GM06990 (cell line): ENCODE measurements around the gene PSME2.

ENCODE experiments used
- DNase-seq: peaks from one replicate; pipeline ENCODE4 v3.0.0-alpha.2; 2011; ENCODE audit not compliant: insufficient read length; ENCODE audit errors: extremely low read depth
- H3K27me3 ChIP-seq: replicated peaks from 2 replicates; pipeline ENCODE4 v1.6.0; 2011; ENCODE audit warnings: low read length; ENCODE audit not compliant: control insufficient read depth, insufficient read depth
- H3K36me3 ChIP-seq: 2 replicates; pipeline ENCODE4 v1.5.1; 2011; ENCODE audit warnings: low read length; ENCODE audit not compliant: control insufficient read depth, insufficient read depth
- H3K4me3 ChIP-seq: replicated peaks from 2 replicates; pipeline ENCODE4 v1.5.1; 2011; ENCODE audit warnings: low read depth, mild to moderate bottlenecking, control low read depth, low read length
- TF ChIP-seq, protein P1 (sequence below): IDR thresholded peaks from 2 replicates; pipeline ENCODE4 v1.5.1; 2011; ENCODE audit warnings: low read length, control low read depth, mild to moderate bottlenecking, inconsistent platforms; ENCODE audit not compliant: insufficient read depth, poor library complexity, severe bottlenecking

The PSME2 gene

DNA sequence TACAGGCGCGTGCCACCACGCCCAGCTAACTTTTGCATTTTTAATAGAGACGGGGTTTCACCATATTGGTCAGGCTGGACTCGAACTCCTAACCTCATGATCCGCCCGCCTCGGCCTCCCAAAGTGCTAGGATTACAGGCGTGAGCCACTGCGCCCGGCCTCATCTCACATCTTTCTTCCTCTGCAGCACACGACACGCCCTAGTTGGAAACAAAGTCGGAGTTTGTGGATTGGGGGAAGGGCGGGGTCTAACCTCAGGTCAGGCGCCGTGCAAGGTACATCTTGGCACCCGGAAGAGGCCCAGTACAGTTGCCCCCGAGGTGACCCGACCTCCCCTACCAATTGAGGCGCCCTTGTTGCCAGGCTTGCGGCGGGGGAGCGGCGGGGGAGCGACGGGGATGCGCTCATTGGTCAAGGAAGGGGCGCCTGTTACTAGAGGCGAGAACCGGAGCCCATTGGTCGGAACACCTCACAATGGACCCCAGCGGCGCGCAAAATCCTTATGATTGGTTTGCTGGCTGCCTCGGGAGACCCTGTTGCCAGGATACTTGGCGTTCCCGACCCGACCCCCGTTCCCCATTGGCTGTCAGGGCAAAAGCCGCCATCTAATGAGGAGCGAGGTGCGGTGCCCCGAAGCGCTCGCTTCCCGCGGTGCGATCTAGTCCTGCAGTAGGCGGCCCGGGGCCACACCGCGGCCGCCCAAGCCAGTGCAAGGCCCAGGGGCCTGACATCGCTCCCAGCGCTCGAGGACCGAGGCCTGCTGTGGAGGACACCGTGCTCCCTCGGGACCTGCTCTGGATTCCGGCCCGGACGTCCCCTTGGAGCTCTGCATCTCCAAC is 25.2 kb upstream of the PSME2 start, which contains the start of gene REC8:
TSS of gene REC8 (plus strand) at position 659 of the 839 bp plus-strand sequence. CDS start 473 bp downstream, outside the sequence.
- no peaks in the 10 kb centered on the region for H3K27me3 ChIP-seq
- DNase-seq: peak; percentile 95
- H3K36me3 ChIP-seq: peaks cover 22% of the 10 kb centered on the region
- H3K4me3 ChIP-seq: peak within 1 kb of the TSS; percentile 68
- TF ChIP-seq, protein P1, sequence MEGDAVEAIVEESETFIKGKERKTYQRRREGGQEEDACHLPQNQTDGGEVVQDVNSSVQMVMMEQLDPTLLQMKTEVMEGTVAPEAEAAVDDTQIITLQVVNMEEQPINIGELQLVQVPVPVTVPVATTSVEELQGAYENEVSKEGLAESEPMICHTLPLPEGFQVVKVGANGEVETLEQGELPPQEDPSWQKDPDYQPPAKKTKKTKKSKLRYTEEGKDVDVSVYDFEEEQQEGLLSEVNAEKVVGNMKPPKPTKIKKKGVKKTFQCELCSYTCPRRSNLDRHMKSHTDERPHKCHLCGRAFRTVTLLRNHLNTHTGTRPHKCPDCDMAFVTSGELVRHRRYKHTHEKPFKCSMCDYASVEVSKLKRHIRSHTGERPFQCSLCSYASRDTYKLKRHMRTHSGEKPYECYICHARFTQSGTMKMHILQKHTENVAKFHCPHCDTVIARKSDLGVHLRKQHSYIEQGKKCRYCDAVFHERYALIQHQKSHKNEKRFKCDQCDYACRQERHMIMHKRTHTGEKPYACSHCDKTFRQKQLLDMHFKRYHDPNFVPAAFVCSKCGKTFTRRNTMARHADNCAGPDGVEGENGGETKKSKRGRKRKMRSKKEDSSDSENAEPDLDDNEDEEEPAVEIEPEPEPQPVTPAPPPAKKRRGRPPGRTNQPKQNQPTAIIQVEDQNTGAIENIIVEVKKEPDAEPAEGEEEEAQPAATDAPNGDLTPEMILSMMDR: no peak

DNA sequence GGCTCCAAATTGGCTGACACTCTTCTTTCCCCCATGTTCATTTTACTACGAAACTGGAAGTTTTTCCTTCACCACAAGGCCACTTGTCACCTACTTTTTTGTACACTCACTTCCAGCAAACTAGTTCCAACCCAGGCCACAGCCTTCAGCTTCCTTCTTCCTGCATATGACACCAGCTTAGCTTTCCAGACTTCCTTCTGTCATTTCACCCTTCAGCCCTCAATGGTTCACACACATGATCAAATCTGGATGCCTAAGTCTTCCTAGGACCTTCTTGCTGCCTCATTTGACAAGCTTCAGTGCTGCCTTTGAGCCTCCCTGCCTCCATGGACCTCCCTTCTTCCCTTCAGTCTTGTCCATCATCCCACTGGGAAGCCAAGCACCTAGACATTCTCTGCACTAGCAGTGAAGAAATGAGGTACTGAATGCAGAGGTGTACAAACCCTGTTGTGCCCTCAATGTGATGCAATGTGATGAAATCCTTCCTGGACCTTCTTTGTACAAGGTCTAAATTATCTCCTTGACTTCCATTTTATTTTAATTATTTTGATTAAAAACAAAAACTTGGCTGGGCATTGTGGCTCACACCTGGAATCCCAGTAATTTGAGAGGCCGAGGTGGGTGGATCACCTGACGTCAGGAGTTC is 21.2 kb upstream of the PSME2 start:
- H3K36me3 ChIP-seq: peaks cover 47% of the 10 kb centered on the region

DNA sequence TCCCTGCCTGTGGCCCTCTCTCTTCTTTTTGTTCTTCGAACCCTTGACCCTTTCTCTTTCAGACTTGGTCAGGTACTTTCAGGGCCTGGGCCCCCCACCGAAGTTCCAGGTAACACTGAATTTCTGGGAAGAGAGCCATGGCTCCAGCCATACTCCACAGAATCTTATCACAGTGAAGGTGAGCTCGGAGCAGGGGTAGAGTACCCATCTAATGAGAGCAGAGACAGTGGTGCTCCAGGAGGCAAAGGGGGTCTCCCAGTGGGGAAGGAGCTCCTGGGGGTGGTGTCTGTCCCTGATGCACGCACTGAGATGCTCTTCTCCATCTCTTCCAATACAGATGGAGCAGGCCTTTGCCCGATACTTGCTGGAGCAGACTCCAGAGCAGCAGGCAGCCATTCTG is 19.4 kb upstream of the PSME2 start:
- Histone ChIP-seq H3K4me3 (no peak overlapping the region), H3K36me3 (peaks cover 47% of the 10 kb centered on the region), H3K27me3 (no peaks in the 10 kb centered on the region)
- TF ChIP-seq, protein P1: no peak
- no peak for DNase-seq

More for the DNA sequence above, 21.2 kb upstream of the PSME2 start:
- no peak for DNase-seq
- Histone ChIP-seq H3K27me3 (no peaks in the 10 kb centered on the region), H3K4me3 (no peak overlapping the region)
- TF ChIP-seq, protein P1: no peak

DNA sequence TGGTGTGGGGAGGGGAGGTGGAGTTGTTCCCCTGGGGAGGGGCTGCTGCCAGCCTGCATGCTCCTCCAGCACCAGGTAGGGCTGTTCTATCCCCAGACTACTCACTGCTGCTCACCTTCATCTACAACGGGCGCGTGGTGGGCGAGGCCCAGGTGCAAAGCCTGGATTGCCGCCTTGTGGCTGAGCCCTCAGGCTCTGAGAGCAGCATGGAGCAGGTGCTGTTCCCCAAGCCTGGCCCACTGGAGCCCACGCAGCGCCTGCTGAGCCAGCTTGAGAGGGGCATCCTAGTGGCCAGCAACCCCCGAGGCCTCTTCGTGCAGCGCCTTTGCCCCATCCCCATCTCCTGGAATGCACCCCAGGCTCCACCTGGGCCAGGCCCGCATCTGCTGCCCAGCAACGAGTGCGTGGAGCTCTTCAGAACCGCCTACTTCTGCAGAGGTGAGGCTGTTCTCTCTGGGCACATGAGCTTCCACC is 18.1 kb upstream of the PSME2 start:
- peaks cover 47% of the 10 kb centered on the region for H3K36me3 ChIP-seq
- H3K27me3 ChIP-seq: no peaks in the 10 kb centered on the region
- TF ChIP-seq, protein P1: no peak
- H3K4me3 ChIP-seq: no peak overlapping the region
- DNase-seq: no peak

DNA sequence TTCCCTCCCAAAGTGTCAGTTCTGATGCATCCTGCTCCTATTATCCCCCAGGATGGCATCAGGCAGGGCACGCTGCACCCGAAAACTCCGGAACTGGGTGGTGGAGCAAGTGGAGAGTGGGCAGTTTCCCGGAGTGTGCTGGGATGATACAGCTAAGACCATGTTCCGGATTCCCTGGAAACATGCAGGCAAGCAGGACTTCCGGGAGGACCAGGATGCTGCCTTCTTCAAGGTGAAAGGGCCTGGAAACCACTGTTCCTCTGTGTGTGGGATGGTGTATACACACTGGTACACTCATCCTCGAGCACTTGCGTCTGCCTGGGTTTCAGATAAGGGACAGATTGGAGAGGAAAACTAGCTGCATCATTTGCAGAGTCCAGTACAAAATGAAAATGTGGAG is 15.7 kb upstream of the PSME2 start:
- TF ChIP-seq, protein P1: no peak
- Histone ChIP-seq H3K36me3 (peaks cover 56% of the 10 kb centered on the region), H3K4me3 (peak overlapping the region; percentile 96), H3K27me3 (no peaks in the 10 kb centered on the region)
- no peak for DNase-seq
